ENCODE measurements around the gene ARMC3. TPM values are rescaled to one million over a fixed set of nuclear protein-coding genes. Genes with fewer than 3 reads are reported as not detected.
"Not testable (repeated sequence)": the region's sequence is repeated elsewhere in the genome, so short reads cannot be mapped to it uniquely, and the experiment has no call there.

Gene ARMC3
- total and polyA plus RNA-seq, 5 donors: not detected

GRCh38 chr10:22929053-22929452 is 1.2 kb downstream of the ARMC3 start:
- DNase-seq; H3K9me3 ChIP-seq (ENCODE audit: control insufficient read depth, low read length); H3K27me3 ChIP-seq (ENCODE audit: control insufficient read depth, insufficient read depth); H3K27ac ChIP-seq (ENCODE audit: low read length); ATAC-seq; H3K4me3 ChIP-seq (ENCODE audit: low read length); H3K4me1 ChIP-seq (ENCODE audit: control insufficient read depth, insufficient read depth, low read length); intact Hi-C loops (cut with DNase I): not testable (repeated sequence)
- 95% methylated on average over 4 of the region's 4 CpGs for WGBS

GRCh38 chr10:22931948-22932347 is 4.1 kb downstream of the ARMC3 start:
- Histone ChIP-seq H3K27me3 (ENCODE audit: control insufficient read depth, insufficient read depth) (no peaks in the 10 kb centered on the region), H3K4me3 (ENCODE audit: low read length) (no peak overlapping the region), H3K4me1 (ENCODE audit: control insufficient read depth, insufficient read depth, low read length) (no peaks in the 10 kb centered on the region), H3K9me3 (ENCODE audit: control insufficient read depth, low read length) (no peaks in the 10 kb centered on the region), H3K27ac (ENCODE audit: low read length) (no peak overlapping the region)
- ATAC-seq (no peak), DNase-seq (no peak)
- 37% methylated on average over 2 of the region's 2 CpGs for WGBS
- intact Hi-C loops (cut with DNase I): no loop called here

- WGBS: 67% methylated on average over 5 of the region's 5 CpGs
- intact Hi-C loops (cut with DNase I): no loop called here
- H3K27ac ChIP-seq (ENCODE audit: low read length): no peak overlapping the region
- ATAC-seq (peak; percentile 42 to 57), DNase-seq (peak; percentile 39 to 80 (median 58))
- no peaks in the 10 kb centered on the region for H3K27me3 ChIP-seq (ENCODE audit: control insufficient read depth, insufficient read depth)
- no peaks in the 10 kb centered on the region for H3K4me1 ChIP-seq (ENCODE audit: control insufficient read depth, insufficient read depth, low read length)
- H3K4me3 ChIP-seq (ENCODE audit: low read length): no peak overlapping the region
- H3K9me3 ChIP-seq (ENCODE audit: control insufficient read depth, low read length): no peaks in the 10 kb centered on the region
Measured at GRCh38 chr10:22932626-22933370, 4.9 kb downstream of the ARMC3 start.

- no peak for ATAC-seq
- intact Hi-C loops (cut with DNase I): no loop called here
- no peaks in the 10 kb centered on the region for H3K4me1 ChIP-seq (ENCODE audit: control insufficient read depth, insufficient read depth, low read length)
- H3K4me3 ChIP-seq (ENCODE audit: low read length): no peak overlapping the region
- H3K27ac ChIP-seq (ENCODE audit: low read length): no peak overlapping the region
- WGBS: 83% methylated on average over 3 of the region's 3 CpGs
- no peaks in the 10 kb centered on the region for H3K27me3 ChIP-seq (ENCODE audit: control insufficient read depth, insufficient read depth)
- H3K9me3 ChIP-seq (ENCODE audit: control insufficient read depth, low read length): no peaks in the 10 kb centered on the region
- DNase-seq: no peak
Measured at GRCh38 chr10:22934726-22935125, 6.9 kb downstream of the ARMC3 start.

GRCh38 chr10:22942437-22942836 is 14.6 kb downstream of the ARMC3 start:
- ATAC-seq: no peak
- Histone ChIP-seq H3K27ac (ENCODE audit: low read length) (no peak overlapping the region), H3K4me3 (ENCODE audit: low read length) (no peak overlapping the region), H3K9me3 (ENCODE audit: control insufficient read depth, low read length) (no peaks in the 10 kb centered on the region), H3K4me1 (ENCODE audit: control insufficient read depth, insufficient read depth, low read length) (no peaks in the 10 kb centered on the region), H3K27me3 (ENCODE audit: control insufficient read depth, insufficient read depth) (no peaks in the 10 kb centered on the region)
- intact Hi-C loops (cut with DNase I): no loop called here
- 88% methylated on average over 1 of the region's 1 CpG for WGBS
- no peak for DNase-seq

GRCh38 chr10:22945934-22946673 is 18.3 kb downstream of the ARMC3 start:
- H3K4me1 ChIP-seq (ENCODE audit: control insufficient read depth, insufficient read depth, low read length): no peaks in the 10 kb centered on the region

GRCh38 chr10:22954970-22955369 is 27.1 kb downstream of the ARMC3 start:
- H3K4me1 ChIP-seq (ENCODE audit: control insufficient read depth, insufficient read depth, low read length): no peaks in the 10 kb centered on the region
- no peaks in the 10 kb centered on the region for H3K27me3 ChIP-seq (ENCODE audit: control insufficient read depth, insufficient read depth)
- H3K4me3 ChIP-seq (ENCODE audit: low read length): no peak overlapping the region
- no peak overlapping the region for H3K27ac ChIP-seq (ENCODE audit: low read length)
- 69% methylated on average over 3 of the region's 3 CpGs for whole genome bisulfite sequencing
- DNase-seq (no peak), ATAC-seq (no peak)
- intact Hi-C loops (cut with DNase I): no loop called here
- no peaks in the 10 kb centered on the region for H3K9me3 ChIP-seq (ENCODE audit: control insufficient read depth, low read length)

More at GRCh38 chr10:22945934-22946673, 18.3 kb downstream of the ARMC3 start:
- ATAC-seq: no peak
- Histone ChIP-seq H3K9me3 (ENCODE audit: control insufficient read depth, low read length) (no peaks in the 10 kb centered on the region), H3K27ac (ENCODE audit: low read length) (no peak overlapping the region), H3K4me3 (ENCODE audit: low read length) (no peak overlapping the region), H3K27me3 (ENCODE audit: control insufficient read depth, insufficient read depth) (no peaks in the 10 kb centered on the region)
- no peak for DNase-seq
- intact Hi-C loops (cut with DNase I): no loop called here
- 91% methylated on average over 2 of the region's 2 CpGs for WGBS

GRCh38 chr10:22958338-22958737 is 30.5 kb downstream of the ARMC3 start:
- ATAC-seq (no peak), DNase-seq (no peak)
- no peaks in the 10 kb centered on the region for H3K9me3 ChIP-seq (ENCODE audit: control insufficient read depth, low read length)
- H3K27ac ChIP-seq (ENCODE audit: low read length): no peak overlapping the region
- WGBS: 78% methylated on average over 2 of the region's 2 CpGs
- intact Hi-C loops (cut with DNase I): no loop called here
- H3K27me3 ChIP-seq (ENCODE audit: control insufficient read depth, insufficient read depth): no peaks in the 10 kb centered on the region
- H3K4me3 ChIP-seq (ENCODE audit: low read length): no peak overlapping the region
- H3K4me1 ChIP-seq (ENCODE audit: control insufficient read depth, insufficient read depth, low read length): no peaks in the 10 kb centered on the region

GRCh38 chr10:22959292-22959691 is 31.4 kb downstream of the ARMC3 start:
- H3K9me3 ChIP-seq (ENCODE audit: control insufficient read depth, low read length): no peaks in the 10 kb centered on the region
- 87% methylated on average over 2 of the region's 2 CpGs for WGBS
- intact Hi-C loops (cut with DNase I): no loop called here
- no peaks in the 10 kb centered on the region for H3K4me1 ChIP-seq (ENCODE audit: control insufficient read depth, insufficient read depth, low read length)
- no peaks in the 10 kb centered on the region for H3K27me3 ChIP-seq (ENCODE audit: control insufficient read depth, insufficient read depth)
- no peak overlapping the region for H3K4me3 ChIP-seq (ENCODE audit: low read length)
- DNase-seq (no peak), ATAC-seq (no peak)
- no peak overlapping the region for H3K27ac ChIP-seq (ENCODE audit: low read length)

GRCh38 chr10:22959950-22960349 is 32.1 kb downstream of the ARMC3 start:
- intact Hi-C loops (cut with DNase I): no loop called here
- DNase-seq (no peak), ATAC-seq (no peak)
- Histone ChIP-seq H3K9me3 (ENCODE audit: control insufficient read depth, low read length) (no peaks in the 10 kb centered on the region), H3K27me3 (ENCODE audit: control insufficient read depth, insufficient read depth) (no peaks in the 10 kb centered on the region), H3K4me3 (ENCODE audit: low read length) (no peak overlapping the region), H3K4me1 (ENCODE audit: control insufficient read depth, insufficient read depth, low read length) (no peaks in the 10 kb centered on the region), H3K27ac (ENCODE audit: low read length) (no peak overlapping the region)
- 64% methylated on average over 3 of the region's 3 CpGs for WGBS

- WGBS: 94% methylated on average over 1 of the region's 1 CpG
- no peak for ATAC-seq
- Histone ChIP-seq H3K9me3 (ENCODE audit: control insufficient read depth, low read length) (no peaks in the 10 kb centered on the region), H3K4me1 (ENCODE audit: control insufficient read depth, insufficient read depth, low read length) (no peaks in the 10 kb centered on the region), H3K27me3 (ENCODE audit: control insufficient read depth, insufficient read depth) (no peaks in the 10 kb centered on the region), H3K4me3 (ENCODE audit: low read length) (no peak overlapping the region), H3K27ac (ENCODE audit: low read length) (no peak overlapping the region)
- DNase-seq: no peak
- intact Hi-C loops (cut with DNase I): no loop called here
Measured at GRCh38 chr10:22962817-22963216, 35.0 kb downstream of the ARMC3 start.

All from right cardiac atrium (tissue), 5 donors.